ENCODE data around the gene CHST3.

The CHST3 gene

GRCh38 chr10:71989661-71990454 is 25.7 kb downstream of the CHST3 start:
- TF ChIP-seq, protein P1, sequence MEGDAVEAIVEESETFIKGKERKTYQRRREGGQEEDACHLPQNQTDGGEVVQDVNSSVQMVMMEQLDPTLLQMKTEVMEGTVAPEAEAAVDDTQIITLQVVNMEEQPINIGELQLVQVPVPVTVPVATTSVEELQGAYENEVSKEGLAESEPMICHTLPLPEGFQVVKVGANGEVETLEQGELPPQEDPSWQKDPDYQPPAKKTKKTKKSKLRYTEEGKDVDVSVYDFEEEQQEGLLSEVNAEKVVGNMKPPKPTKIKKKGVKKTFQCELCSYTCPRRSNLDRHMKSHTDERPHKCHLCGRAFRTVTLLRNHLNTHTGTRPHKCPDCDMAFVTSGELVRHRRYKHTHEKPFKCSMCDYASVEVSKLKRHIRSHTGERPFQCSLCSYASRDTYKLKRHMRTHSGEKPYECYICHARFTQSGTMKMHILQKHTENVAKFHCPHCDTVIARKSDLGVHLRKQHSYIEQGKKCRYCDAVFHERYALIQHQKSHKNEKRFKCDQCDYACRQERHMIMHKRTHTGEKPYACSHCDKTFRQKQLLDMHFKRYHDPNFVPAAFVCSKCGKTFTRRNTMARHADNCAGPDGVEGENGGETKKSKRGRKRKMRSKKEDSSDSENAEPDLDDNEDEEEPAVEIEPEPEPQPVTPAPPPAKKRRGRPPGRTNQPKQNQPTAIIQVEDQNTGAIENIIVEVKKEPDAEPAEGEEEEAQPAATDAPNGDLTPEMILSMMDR (IDR thresholded peaks at IDR 0.05; ENCODE audit: low read depth, low read length): no peak
- H3K27me3 ChIP-seq (ENCODE audit: insufficient read depth, low read depth, severe bottlenecking): no peaks in the 10 kb centered on the region
- no peak overlapping the region for H3K4me3 ChIP-seq (ENCODE audit: low read depth, low read length)
- H3K9me3 ChIP-seq (ENCODE audit: severe bottlenecking): no peaks in the 10 kb centered on the region
- no peak for DNase-seq
- no peaks in the 10 kb centered on the region for H3K36me3 ChIP-seq
- no peak overlapping the region for H3K27ac ChIP-seq

DNA sequence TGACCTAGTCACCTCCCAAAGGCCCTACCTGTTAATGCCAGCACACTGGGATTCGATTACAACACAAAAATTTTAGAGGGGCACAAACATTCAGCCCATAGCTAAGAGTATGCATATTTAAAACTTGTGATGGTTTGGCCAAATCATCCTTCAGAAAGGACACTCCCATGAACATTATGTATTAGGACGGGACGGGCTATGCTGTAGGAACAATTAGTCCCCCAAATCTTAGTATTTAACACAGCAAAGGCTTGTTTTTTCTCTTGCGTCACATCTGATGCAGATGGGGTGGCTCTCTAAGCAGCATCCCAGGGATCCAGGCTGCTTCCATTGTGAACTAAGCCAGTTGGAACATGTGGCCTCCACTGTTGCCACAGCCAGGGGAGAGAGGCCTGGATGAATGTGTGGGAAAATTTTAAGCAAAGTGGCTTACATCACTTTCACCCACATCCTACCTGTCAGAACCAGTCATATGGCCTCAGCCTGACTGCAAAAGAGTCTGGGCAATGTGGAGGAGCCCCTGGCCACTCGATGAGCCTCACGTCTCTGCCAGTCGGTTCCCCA is 26.6 kb downstream of the CHST3 start:
- no peaks in the 10 kb centered on the region for H3K27me3 ChIP-seq (ENCODE audit: insufficient read depth, low read depth, severe bottlenecking)
- TF ChIP-seq, protein P1 (IDR thresholded peaks at IDR 0.05; ENCODE audit: low read depth, low read length): no peak
- H3K9me3 ChIP-seq (ENCODE audit: severe bottlenecking): no peaks in the 10 kb centered on the region

GRCh38 chr10:71995449-71995848 is 31.3 kb downstream of the CHST3 start:
- no peak overlapping the region for H3K4me3 ChIP-seq (ENCODE audit: low read depth, low read length)
- no peaks in the 10 kb centered on the region for H3K9me3 ChIP-seq (ENCODE audit: severe bottlenecking)
- no peaks in the 10 kb centered on the region for H3K36me3 ChIP-seq
- TF ChIP-seq, protein P1 (IDR thresholded peaks at IDR 0.05; ENCODE audit: low read depth, low read length): no peak
- no peak for DNase-seq
- no peaks in the 10 kb centered on the region for H3K27me3 ChIP-seq (ENCODE audit: insufficient read depth, low read depth, severe bottlenecking)
- H3K27ac ChIP-seq: no peak overlapping the region

More for the DNA sequence above, 26.6 kb downstream of the CHST3 start:
- H3K36me3 ChIP-seq: no peaks in the 10 kb centered on the region
- DNase-seq: no peak
- no peak overlapping the region for H3K4me3 ChIP-seq (ENCODE audit: low read depth, low read length)
- H3K27ac ChIP-seq: no peak overlapping the region

DNA sequence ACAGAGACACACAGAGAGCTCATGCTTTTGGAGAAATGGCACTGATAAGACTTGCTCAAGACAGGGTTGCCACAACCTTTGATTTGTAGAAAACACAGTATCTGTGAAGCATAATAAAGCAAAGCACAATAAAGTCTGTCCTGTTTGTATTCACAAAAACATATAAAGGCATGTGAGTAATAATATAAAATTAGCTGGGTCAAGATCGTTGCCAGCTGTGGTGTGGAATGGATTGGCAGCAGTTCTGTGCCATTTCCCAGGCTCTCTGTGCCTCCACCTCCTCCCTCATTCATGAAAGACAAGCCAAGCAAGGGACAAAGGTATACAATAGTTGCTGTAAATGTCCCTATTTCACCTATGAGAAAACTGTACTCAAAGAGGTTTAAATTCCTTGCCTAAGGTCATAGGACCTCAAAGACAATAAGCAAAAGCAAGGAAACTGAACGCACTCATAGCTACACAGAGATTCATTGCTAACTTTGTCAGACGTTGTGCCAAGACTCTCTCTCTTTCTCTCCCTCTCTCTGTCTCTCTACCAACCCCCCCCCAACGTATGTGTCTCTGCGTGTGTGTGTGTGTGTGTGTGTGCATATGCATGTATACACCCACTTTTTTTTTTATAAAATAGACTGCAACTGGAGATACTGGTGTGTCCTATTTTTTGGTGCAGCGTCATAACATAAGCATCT is 31.8 kb downstream of the CHST3 start:
- H3K27ac ChIP-seq: no peak overlapping the region
- H3K4me3 ChIP-seq (ENCODE audit: low read depth, low read length): no peak overlapping the region
- no peaks in the 10 kb centered on the region for H3K9me3 ChIP-seq (ENCODE audit: severe bottlenecking)
- DNase-seq: no peak
- no peaks in the 10 kb centered on the region for H3K36me3 ChIP-seq
- TF ChIP-seq, protein P1 (IDR thresholded peaks at IDR 0.05; ENCODE audit: low read depth, low read length): no peak
- no peaks in the 10 kb centered on the region for H3K27me3 ChIP-seq (ENCODE audit: insufficient read depth, low read depth, severe bottlenecking)

DNA sequence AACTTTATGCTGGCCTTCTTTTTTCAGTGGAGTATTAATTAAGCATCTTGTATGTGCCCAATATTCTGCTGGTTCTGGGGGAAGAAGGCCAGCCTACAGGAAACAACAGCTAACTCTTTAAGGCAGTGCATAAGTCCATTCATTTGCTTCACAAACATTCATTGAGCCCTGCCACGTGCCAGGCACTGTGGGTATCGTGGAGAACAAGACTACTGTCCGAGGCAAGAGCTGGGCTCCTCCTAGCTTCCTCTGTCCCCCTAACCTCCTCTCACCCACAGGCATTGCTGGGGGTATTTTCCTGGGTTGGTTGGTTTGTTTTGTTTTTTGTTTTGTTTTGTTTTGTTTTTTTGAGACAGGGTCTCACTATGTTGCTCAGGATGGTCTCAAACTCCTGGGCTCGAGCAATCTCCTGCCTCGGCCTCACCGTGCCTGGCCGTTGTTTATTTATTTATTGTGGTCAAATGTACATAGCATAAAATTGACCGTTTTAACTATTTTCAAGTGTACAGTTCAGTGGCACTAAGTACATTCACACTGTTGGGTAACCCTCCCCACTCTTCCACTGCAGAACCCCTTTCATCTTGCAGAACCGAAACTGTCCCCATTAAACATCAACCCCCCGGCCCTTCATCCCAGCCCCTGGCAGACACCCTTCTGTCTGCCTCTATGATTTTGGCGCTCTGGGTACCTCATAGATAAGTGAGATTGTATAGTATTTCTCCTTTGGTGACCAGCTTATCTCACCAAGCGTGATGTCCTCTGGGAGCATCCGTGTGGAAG is 32.6 kb downstream of the CHST3 start:
- TF ChIP-seq, protein P1 (IDR thresholded peaks at IDR 0.05; ENCODE audit: low read depth, low read length): no peak
- H3K36me3 ChIP-seq: no peaks in the 10 kb centered on the region
- H3K27ac ChIP-seq: no peak overlapping the region
- H3K4me3 ChIP-seq (ENCODE audit: low read depth, low read length): no peak overlapping the region
- no peak for DNase-seq
- no peaks in the 10 kb centered on the region for H3K27me3 ChIP-seq (ENCODE audit: insufficient read depth, low read depth, severe bottlenecking)
- H3K9me3 ChIP-seq (ENCODE audit: severe bottlenecking): no peaks in the 10 kb centered on the region

Measured in WERI-Rb-1 (cell line).